H1 (cell line): ENCODE results near the gene CCDC89. TPM values are rescaled to one million over a fixed set of nuclear protein-coding genes. Genes with fewer than 3 reads are reported as not detected.

Source experiments
- CTCF ChIA-PET: fragments of 300-600 bp; sonication (Branson Sonifier 250); formaldehyde crosslinking; loops from one replicate; lab custom pipeline; 2021; ENCODE audit not compliant: partially characterized antibody; lab: Charles Lee
- POLR2A ChIA-PET: fragments of 300-600 bp; sonication (Branson Sonifier 250); formaldehyde crosslinking; loops from one replicate; lab custom pipeline; 2021; ENCODE audit warnings: inconsistent platforms; ENCODE audit not compliant: partially characterized antibody; lab: Charles Lee
- DNase-seq, 2 experiments: peaks; one replicate each; pipeline versions ENCODE4 v3.0.0 to v3.0.0-alpha.2; 2010 to 2022; ENCODE audit warnings: low spot score in 2 of 2, low read depth in 1 of 2, mixed read lengths in 1 of 2
- FAIRE-seq: peaks from 2 replicates; lab custom pipeline; 2011; peaks lifted over from hg19 to GRCh38; lab: Jason Lieb, UNC
- H2AFZ ChIP-seq: 2 replicates; pipeline ENCODE4 v1.8.1; 2012; ENCODE audit warnings: low read length, inconsistent platforms
- H2AK5ac ChIP-seq: 2 replicates; pipeline ENCODE4 v1.6.1; 2013; ENCODE audit warnings: low read depth, low read length
- H2BK120ac ChIP-seq: replicated peaks from 2 replicates; pipeline ENCODE3; 2013; ENCODE audit warnings: low read depth, low read length, inconsistent platforms
- H2BK12ac ChIP-seq: 2 replicates; pipeline ENCODE4 v1.6.1; 2013; ENCODE audit warnings: low read depth, low read length
- H2BK15ac ChIP-seq: 2 replicates; pipeline ENCODE4 v1.6.1; 2013; ENCODE audit warnings: low read length
- H2BK20ac ChIP-seq: 2 replicates; pipeline ENCODE4 v1.6.1; 2013; ENCODE audit warnings: low read length
- H2BK5ac ChIP-seq: 2 replicates; pipeline ENCODE4 v1.6.1; 2013; ENCODE audit warnings: low read depth, low read length
- H3K14ac ChIP-seq: 2 replicates; pipeline ENCODE4 v1.6.1; 2013; ENCODE audit warnings: inconsistent platforms; ENCODE audit not compliant: insufficient read length
- H3K18ac ChIP-seq: 2 replicates; pipeline ENCODE4 v1.6.1; 2013; ENCODE audit warnings: low read length; ENCODE audit errors: extremely low read depth
- H3K23ac ChIP-seq: 2 replicates; pipeline ENCODE4 v1.6.1; 2013; ENCODE audit warnings: inconsistent platforms; ENCODE audit not compliant: insufficient read length
- H3K23me2 ChIP-seq: 2 replicates; pipeline ENCODE4 v1.6.1; 2013; ENCODE audit warnings: low read depth, low read length
- H3K27ac ChIP-seq: 2 replicates; pipeline ENCODE4 v1.6.1; 2011; ENCODE audit warnings: low read depth, low read length, inconsistent platforms
- H3K27me3 ChIP-seq, 4 experiments: replicated peaks in 1 of 4; 1 replicate in 1 of 4; 2 replicates in 3 of 4; pipeline versions ENCODE4 v1.6.1 to v1.8.1; 2011 to 2013; ENCODE audit warnings: low read length in 3 of 4, mild to moderate bottlenecking in 3 of 4, inconsistent platforms in 2 of 4, mixed read lengths in 2 of 4, moderate library complexity in 1 of 4; ENCODE audit not compliant: control insufficient read depth in 3 of 4, insufficient read depth in 3 of 4; ENCODE audit errors: extremely low read depth in 1 of 4
- H3K36me3 ChIP-seq, 4 experiments: 2 replicates each; pipeline versions ENCODE4 v1.6.1 to v1.8.1; 2011 to 2013; ENCODE audit warnings: mild to moderate bottlenecking in 4 of 4, low read length in 3 of 4, moderate library complexity in 2 of 4, control low read depth in 1 of 4, inconsistent platforms in 1 of 4; ENCODE audit not compliant: insufficient read depth in 4 of 4, control insufficient read depth in 2 of 4
- H3K4ac ChIP-seq: replicated peaks from 2 replicates; pipeline ENCODE3; 2013; ENCODE audit warnings: low read length, low read depth, mixed read lengths, inconsistent platforms; ENCODE audit not compliant: insufficient read length
- H3K4me1 ChIP-seq, 4 experiments: replicated peaks in 1 of 4; 1 replicate in 1 of 4; 2 replicates in 3 of 4; pipeline versions ENCODE4 v1.6.1 to v1.8.1; 2011 to 2013; ENCODE audit warnings: low read length in 3 of 4, inconsistent platforms in 2 of 4, mixed read lengths in 1 of 4; ENCODE audit not compliant: insufficient read depth in 4 of 4, control insufficient read depth in 3 of 4
- H3K4me2 ChIP-seq, 2 experiments: 2 replicates each; pipeline versions ENCODE4 v1.6.1 to v1.8.1; 2011 to 2013; ENCODE audit warnings: low read depth in 2 of 2, low read length in 2 of 2, control low read depth in 1 of 2, inconsistent platforms in 1 of 2, mild to moderate bottlenecking in 1 of 2; ENCODE audit not compliant: insufficient read depth in 1 of 2
- H3K4me3 ChIP-seq, 4 experiments: fragments of 200-600, 300-600 bp in 1 of 4; sonication (generic), shearing (Covaris generic), sonication (Bioruptor Twin) in 1 of 4; 2 replicates each; pipeline versions ENCODE4 v1.5.1 to v1.8.1; 2011 to 2016; ENCODE audit warnings: low read length in 4 of 4, low read depth in 3 of 4, control low read depth in 2 of 4, inconsistent platforms in 2 of 4, mild to moderate bottlenecking in 2 of 4, mixed read lengths in 1 of 4, moderate library complexity in 1 of 4; ENCODE audit not compliant: insufficient read depth in 2 of 4; ENCODE audit errors: extremely low read depth in 1 of 4
- H3K56ac ChIP-seq: replicated peaks from 2 replicates; pipeline ENCODE3; 2013; ENCODE audit warnings: low read depth, mild to moderate bottlenecking, mixed read lengths, low read length, inconsistent platforms; ENCODE audit not compliant: insufficient read length
- H3K79me1 ChIP-seq: 2 replicates; pipeline ENCODE4 v1.6.1; 2013; ENCODE audit warnings: low read depth, low read length, control low read depth
- H3K79me2 ChIP-seq, 2 experiments: 2 replicates each; pipeline versions ENCODE4 v1.6.1 to v1.8.1; 2012 to 2013; ENCODE audit warnings: low read length in 2 of 2, mild to moderate bottlenecking in 2 of 2, inconsistent platforms in 1 of 2; ENCODE audit not compliant: insufficient read depth in 2 of 2, control insufficient read depth in 1 of 2
- H3K9ac ChIP-seq, 4 experiments: replicated peaks in 1 of 4; 1 replicate in 1 of 4; 2 replicates in 3 of 4; pipeline versions ENCODE4 v1.6.1 to v1.8.1; 2011 to 2013; ENCODE audit warnings: low read depth in 3 of 4, low read length in 3 of 4, control low read depth in 2 of 4, mild to moderate bottlenecking in 2 of 4, moderate library complexity in 2 of 4, inconsistent platforms in 1 of 4; ENCODE audit errors: extremely low read depth in 1 of 4
- H3K9me3 ChIP-seq, 2 experiments: 2 replicates each; pipeline versions ENCODE4 v1.6.1 to v1.8.1; 2012 to 2013; ENCODE audit warnings: mild to moderate bottlenecking in 2 of 2, moderate library complexity in 2 of 2, control low read depth in 1 of 2, inconsistent platforms in 1 of 2, low read depth in 1 of 2, low read length in 1 of 2, mixed read lengths in 1 of 2; ENCODE audit not compliant: insufficient read depth in 2 of 2
- H4K20me1 ChIP-seq, 2 experiments: replicated peaks in 1 of 2; 2 replicates each; pipeline versions ENCODE3 to v1.8.1; 2011 to 2013; ENCODE audit warnings: inconsistent platforms in 2 of 2, low read length in 2 of 2, mild to moderate bottlenecking in 1 of 2; ENCODE audit not compliant: insufficient read depth in 2 of 2, control insufficient read depth in 1 of 2
- H4K5ac ChIP-seq: 2 replicates; pipeline ENCODE4 v1.6.1; 2013; ENCODE audit warnings: low read length, low read depth, mixed read lengths, inconsistent platforms; ENCODE audit not compliant: insufficient read length
- H4K8ac ChIP-seq: 2 replicates; pipeline ENCODE4 v1.8.0; 2013; ENCODE audit warnings: mild to moderate bottlenecking, moderate library complexity, low read length, inconsistent platforms; ENCODE audit not compliant: insufficient read depth; ENCODE audit errors: extremely low read depth
- H4K91ac ChIP-seq: replicated peaks from 2 replicates; pipeline ENCODE3; 2013; ENCODE audit warnings: low read length, mixed read lengths, inconsistent platforms; ENCODE audit not compliant: insufficient read length
- ASH2L ChIP-seq: fragments of 200-600, 300-600 bp; sonication (generic); IDR thresholded peaks from one replicate; pipeline ENCODE4 v1.7.1; 2017; ENCODE audit warnings: low read length
- BCL11A ChIP-seq, 2 experiments: IDR thresholded peaks; one replicate each; pipeline ENCODE4 v1.6.1; 2011; ENCODE audit warnings: low read depth in 2 of 2, low read length in 2 of 2, mild to moderate bottlenecking in 2 of 2
- CBX5 ChIP-seq: fragments of 300-800, 300-1000 bp; sonication (generic); IDR thresholded peaks from 2 replicates; pipeline ENCODE4 v1.7.1; 2016; ENCODE audit warnings: antibody characterized with exemption, low read length, low read depth
- CEBPB ChIP-seq: IDR thresholded peaks from 2 replicates; pipeline ENCODE4 v1.6.1; 2012; ENCODE audit warnings: low read depth, low read length
- NRF1 ChIP-seq: IDR thresholded peaks from 2 replicates; pipeline ENCODE4 v1.6.1; 2011; ENCODE audit warnings: mild to moderate bottlenecking, low read depth, low read length, improper control_type of control experiment
- TAF7 ChIP-seq: optimal IDR thresholded peaks from 2 replicates; pipeline ENCODE3; 2011; ENCODE audit warnings: low read depth, mild to moderate bottlenecking, inconsistent platforms, low read length, moderate library complexity, borderline replicate concordance
- YY1 ChIP-seq: IDR thresholded peaks from 2 replicates; pipeline ENCODE4 v1.6.1; 2011; ENCODE audit warnings: low read depth, mild to moderate bottlenecking, low read length
- WGBS, 2 experiments: shearing (Covaris generic) in 1 of 2; methylation state at CpG; one replicate each; pipeline versions ENCODE4 v1.1.6 to v1.1.7; 2013 to 2015; ENCODE audit warnings: low lambda C conversion rate in 2 of 2, mixed read lengths in 2 of 2, inconsistent platforms in 1 of 2, low coverage in 1 of 2, missing lambda C conversion rate in 1 of 2; ENCODE audit not compliant: insufficient replicate concordance in 2 of 2, insufficient coverage in 1 of 2, insufficient read length in 1 of 2; ENCODE audit errors: extremely low coverage in 1 of 2, missing lambda C conversion rate in 1 of 2; 5-methylcytosine and 5-hydroxymethylcytosine counted together
- polyA plus RNA-seq, 7 experiments: library from polyadenylated mRNA; depleted of rRNA in 3 of 7; stranded (reverse) in 5 of 7; unstranded in 2 of 7; fragments of >200 nt in 5 of 7; fragments of 200-250 nt in 2 of 7; gene quantifications; 1 replicate in 5 of 7; 2 replicates in 1 of 7; 4 replicates in 1 of 7; pipeline versions ENCODE4 v1.2.1 to v1.2.3, GENCODE V29; 2011 to 2013; ENCODE audit warnings: missing spikeins in 2 of 7, mixed read lengths in 2 of 7
- total RNA-seq: library from RNA; stranded (reverse); fragmentation: NEBNext Ultra II Directional; extraction: Animal tissue kit (Norgen Biotek cat#: 25700); gene quantifications from 2 replicates; pipeline ENCODE4 v1.2.1, GENCODE V29; 2021
- TF ChIP-seq, protein P1 (sequence below), 3 experiments: IDR thresholded peaks; 1 replicate in 2 of 3; 2 replicates in 1 of 3; pipeline versions ENCODE4 v1.5.1 to v1.6.1; 2011; ENCODE audit warnings: low read length in 3 of 3, mild to moderate bottlenecking in 3 of 3, inconsistent platforms in 2 of 3, low read depth in 1 of 3, moderate library complexity in 1 of 3; ENCODE audit not compliant: insufficient read depth in 1 of 3; ENCODE audit errors: control extremely low read depth in 1 of 3

The CCDC89 gene
- total and polyA plus RNA-seq, 2 of the 8 experiments (the other 6 are each of a cell fraction or from before 2014, with no cell fraction given): not detected

- H2BK5ac ChIP-seq: no peak overlapping the region
- no peaks in the 10 kb centered on the region for H4K20me1 ChIP-seq
- 0 out of 2 replicates have a peak overlapping the region, but pooled peaks have one; percentile 28 for H2AFZ ChIP-seq
- no peak overlapping the region for H3K56ac ChIP-seq
- 92% methylated on average over 2 of the region's 2 CpGs; no CpG with 5 or more reads in 1 of the 2 experiments for WGBS, 2 experiments
- peak overlapping the region in 1 of 4 experiments; percentile 1; a peak in 1 of 7 replicates for H3K9ac ChIP-seq
- no peak overlapping the region for H3K18ac ChIP-seq
- CTCF ChIA-PET: no interaction called here
- H4K91ac ChIP-seq: no peak overlapping the region
- H4K5ac ChIP-seq: no peak overlapping the region
- FAIRE-seq: peak; percentile 7
- peaks cover 0 to 3% (median 0%) of the 10 kb centered on the region in 4 experiments; a peak in 2 of 8 replicates for H3K36me3 ChIP-seq
- no peak overlapping the region for H3K14ac ChIP-seq
- H3K9me3 ChIP-seq: no peaks in the 10 kb centered on the region
- no peak overlapping the region for H3K4ac ChIP-seq
- H3K4me1 ChIP-seq: peaks cover 0 to 8% (median 0%) of the 10 kb centered on the region in 4 experiments; a peak in 3 of 7 replicates
- H3K27ac ChIP-seq: no peak overlapping the region
- H3K79me1 ChIP-seq: no peaks in the 10 kb centered on the region
- no peak overlapping the region for H2BK120ac ChIP-seq
- no peak overlapping the region for H3K23ac ChIP-seq
- POLR2A ChIA-PET: no interaction called here
- H3K23me2 ChIP-seq: 0 out of 2 replicates have a peak, but pooled peaks cover 4% of the 10 kb centered on the region
- H2BK12ac ChIP-seq: no peak overlapping the region
- H2BK15ac ChIP-seq: no peak overlapping the region
- no peak overlapping the region for H4K8ac ChIP-seq
- H3K4me3 ChIP-seq: no peak overlapping the region
- no peak for DNase-seq
- no peaks in the 10 kb centered on the region for H3K27me3 ChIP-seq
- TF ChIP-seq BCL11A (IDR thresholded peaks at IDR 0.05; ENCODE audit: low read depth in 2 of 2, low read length in 2 of 2) (no peak), YY1 (no peak), CEBPB (no peak), ASH2L (no peak), CBX5 (no peak), NRF1 (no peak), TAF7 (no peak)
- TF ChIP-seq, protein P1, sequence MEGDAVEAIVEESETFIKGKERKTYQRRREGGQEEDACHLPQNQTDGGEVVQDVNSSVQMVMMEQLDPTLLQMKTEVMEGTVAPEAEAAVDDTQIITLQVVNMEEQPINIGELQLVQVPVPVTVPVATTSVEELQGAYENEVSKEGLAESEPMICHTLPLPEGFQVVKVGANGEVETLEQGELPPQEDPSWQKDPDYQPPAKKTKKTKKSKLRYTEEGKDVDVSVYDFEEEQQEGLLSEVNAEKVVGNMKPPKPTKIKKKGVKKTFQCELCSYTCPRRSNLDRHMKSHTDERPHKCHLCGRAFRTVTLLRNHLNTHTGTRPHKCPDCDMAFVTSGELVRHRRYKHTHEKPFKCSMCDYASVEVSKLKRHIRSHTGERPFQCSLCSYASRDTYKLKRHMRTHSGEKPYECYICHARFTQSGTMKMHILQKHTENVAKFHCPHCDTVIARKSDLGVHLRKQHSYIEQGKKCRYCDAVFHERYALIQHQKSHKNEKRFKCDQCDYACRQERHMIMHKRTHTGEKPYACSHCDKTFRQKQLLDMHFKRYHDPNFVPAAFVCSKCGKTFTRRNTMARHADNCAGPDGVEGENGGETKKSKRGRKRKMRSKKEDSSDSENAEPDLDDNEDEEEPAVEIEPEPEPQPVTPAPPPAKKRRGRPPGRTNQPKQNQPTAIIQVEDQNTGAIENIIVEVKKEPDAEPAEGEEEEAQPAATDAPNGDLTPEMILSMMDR (IDR thresholded peaks at IDR 0.05; ENCODE audit: control extremely low read depth in 1 of 3, insufficient read depth in 1 of 3, low read depth in 1 of 3, low read length in 3 of 3): no peak
- no peak overlapping the region for H2BK20ac ChIP-seq
- H2AK5ac ChIP-seq: no peak overlapping the region
- no peak overlapping the region for H3K4me2 ChIP-seq
- no peaks in the 10 kb centered on the region for H3K79me2 ChIP-seq
These were observed 42.8 kb downstream of the CCDC89 start for GRCh38 chr11:85643191-85643614.
